HG02763 (cell line): ENCODE data around the gene PRR30.
A peak's percentile ranks its signal among the peaks of the same experiment; 100 is the strongest.

Experiments
- ATAC-seq: cut with Tn5 transposase; IDR thresholded peaks from one replicate; pipeline ENCODE4 v1.9.1; 2021; ENCODE audit warnings: mild to moderate bottlenecking, moderate library complexity; ENCODE audit not compliant: unreplicated experiment

PRR30 gene

DNA sequence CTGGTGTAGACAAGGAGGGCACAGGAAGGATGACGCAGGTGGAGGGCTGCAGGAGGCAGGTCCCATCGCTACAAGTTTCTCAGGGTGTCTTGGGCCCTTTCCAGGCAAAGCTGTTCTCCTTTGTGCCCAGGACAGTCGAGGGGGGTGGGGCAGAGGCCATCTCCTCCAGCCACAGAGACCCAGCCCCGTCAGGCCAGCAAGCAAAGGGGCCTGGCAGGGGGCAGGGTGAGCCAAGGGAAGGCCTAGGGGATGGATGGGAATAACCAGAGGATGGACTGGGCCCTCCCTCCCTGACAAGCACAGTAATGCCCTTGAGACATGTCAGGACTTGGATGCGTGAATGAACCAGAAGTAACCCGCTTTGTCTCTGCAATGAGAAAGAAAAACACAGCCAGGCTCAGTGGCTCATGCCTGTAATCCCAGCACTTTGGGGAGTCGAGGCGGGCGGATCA is 15.9 kb upstream of the PRR30 start:
- ATAC-seq = no peak

- no peak for ATAC-seq
Observed at GRCh38 chr2:27154488-27154887, 15.3 kb upstream of the PRR30 start.

DNA sequence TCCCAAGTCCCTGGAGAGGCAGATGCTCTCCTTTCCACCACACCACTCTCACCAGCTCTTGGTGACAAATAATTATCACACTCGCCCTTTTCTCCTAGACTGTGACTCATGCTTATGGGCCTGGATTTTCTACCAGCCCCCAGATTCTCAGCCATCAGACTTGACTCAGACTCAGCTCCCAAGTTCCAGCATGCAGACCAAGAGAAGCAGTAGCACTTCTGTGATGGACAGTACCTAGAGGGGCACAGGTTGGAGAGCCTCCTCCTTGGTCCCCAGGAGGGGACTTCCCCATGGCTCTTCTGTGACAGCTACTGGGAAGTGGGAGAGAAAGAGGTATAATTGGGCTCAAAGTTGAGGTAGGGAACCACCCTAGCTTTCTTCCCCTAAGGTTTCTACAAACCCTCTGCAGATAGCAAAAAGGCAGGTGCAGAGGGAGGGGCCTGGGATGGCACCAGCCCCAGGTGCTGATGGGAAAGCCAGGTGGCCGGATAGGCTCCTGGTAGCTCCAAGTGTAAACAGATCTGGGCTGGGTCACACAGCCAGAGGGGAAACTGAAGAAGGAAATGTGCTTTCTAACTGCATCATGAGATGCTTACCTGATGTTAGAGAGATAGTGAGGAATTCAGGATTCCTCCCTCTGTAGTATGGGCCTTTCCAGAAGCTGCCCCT is 13.7 kb upstream of the PRR30 start:
- no peak for ATAC-seq

DNA sequence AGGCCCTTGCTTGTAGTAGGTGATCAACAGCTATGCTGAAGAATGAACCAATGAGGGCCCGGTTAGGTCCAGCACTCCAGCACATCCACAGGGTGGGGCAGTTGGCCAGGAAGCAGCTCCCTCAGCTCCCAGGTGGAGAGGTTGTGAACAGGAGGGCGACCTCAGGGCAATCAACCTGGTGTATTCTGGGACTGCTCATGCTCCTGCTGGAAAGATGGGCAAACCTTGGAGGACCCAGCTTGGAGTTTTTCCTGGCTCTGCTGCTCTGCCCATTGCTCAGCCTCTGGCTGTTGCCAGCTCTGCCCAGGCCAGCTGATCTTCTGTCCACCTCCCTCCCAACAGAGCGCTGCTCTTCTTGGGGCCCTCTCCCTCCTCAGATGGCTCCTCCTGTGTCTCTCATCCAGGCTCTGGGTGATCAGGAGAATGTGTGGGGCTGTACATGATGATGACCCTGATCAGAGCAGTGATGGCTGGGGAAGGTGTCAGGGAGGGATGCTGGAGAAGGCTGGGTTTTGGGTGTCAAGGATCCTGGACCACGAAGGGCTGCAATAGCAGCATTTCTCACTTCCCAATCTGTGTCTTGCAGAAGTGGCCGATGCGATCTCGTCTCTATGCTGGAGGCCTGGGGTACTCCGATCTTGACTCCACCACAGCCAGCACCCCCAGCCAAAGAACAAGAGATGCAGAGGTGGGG is 13.0 kb upstream of the PRR30 start:
- no peak for ATAC-seq

DNA sequence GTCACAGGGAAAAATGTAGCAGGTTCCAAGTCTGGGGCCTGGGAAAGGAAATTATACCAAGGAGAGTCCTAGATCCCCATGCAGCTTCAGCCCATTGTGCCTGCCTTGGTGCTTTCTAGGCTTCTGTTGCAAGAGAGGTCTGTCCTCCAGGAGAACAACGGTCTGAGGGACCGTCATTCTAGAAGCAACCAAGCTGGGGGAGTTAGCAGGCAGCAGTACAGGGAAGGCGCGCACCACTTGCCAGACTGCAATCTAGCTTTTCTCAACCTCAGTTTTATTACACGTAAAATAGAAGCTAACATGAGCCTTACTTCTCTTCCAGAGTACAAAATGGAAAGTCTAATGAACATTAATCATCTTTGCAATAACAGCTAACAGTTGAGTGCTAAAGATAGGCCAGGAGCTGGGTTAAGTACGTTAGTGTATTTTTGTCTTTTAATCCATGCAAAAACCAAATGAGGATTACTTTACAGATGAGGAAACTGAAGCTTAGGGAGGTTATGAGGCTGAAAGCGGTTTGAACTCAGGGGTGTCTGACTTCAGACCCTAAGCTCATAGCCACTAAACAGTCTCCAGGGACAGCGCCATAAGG is 11.5 kb upstream of the PRR30 start:
- ATAC-seq = no peak

GRCh38 chr2:27149570-27150405 is 10.6 kb upstream of the PRR30 start:
- no peak for ATAC-seq

DNA sequence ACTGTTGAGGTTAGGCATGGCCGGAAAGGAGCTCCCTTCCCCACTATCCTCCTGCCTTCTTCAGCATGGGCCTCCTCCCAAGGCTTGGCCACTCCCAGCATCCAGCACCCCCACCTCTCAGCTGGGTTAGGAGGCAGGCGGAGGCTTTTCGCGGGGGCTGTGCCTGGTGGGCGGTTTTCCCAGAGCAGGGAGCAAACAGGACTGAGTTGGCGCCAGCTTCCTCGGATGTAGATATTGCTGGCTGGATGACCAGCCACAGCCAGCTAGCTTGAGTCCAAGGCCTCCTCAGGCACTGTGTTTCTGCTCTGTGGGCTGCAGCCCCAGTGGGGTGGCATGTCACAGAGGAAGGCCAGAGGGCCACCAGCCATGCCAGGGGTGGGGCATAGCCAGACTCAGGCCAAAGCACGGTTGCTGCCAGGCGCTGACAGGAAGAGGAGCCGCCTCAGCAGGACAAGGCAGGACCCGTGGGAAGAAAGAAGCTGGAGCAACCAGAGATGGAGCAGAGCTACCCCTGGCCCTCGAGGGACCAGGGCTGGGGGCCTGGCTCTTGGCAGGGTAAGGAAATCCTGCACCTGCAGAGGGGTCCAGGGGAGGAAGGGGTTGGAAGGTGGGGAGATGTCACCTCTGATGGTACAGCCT is 9.7 kb upstream of the PRR30 start, which contains the start of gene TCF23:
Gene TCF23 (plus strand): TSS at position 204 of the 639 bp plus-strand sequence. CDS start 130 bp downstream, at position 334.
- ATAC-seq = no peak

DNA sequence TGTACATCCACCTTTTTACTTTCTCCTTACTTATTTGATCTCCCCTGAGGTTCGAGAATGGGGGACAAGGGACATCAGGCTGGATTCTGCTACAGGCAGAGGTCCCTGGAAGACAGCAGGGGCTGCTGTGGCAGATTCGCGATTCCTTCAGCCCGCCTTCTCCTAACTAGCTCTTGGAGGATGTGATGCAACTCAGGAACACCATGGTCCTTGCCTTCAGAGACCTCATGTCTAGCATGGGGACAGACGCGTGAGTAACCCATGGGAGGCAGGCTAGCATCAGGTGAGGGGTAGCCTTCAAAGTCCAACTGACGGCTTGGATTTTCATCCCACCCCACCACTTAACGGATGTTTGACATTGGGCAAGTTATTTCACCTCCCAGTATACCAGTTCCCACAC is 8.7 kb upstream of the PRR30 start:
- ATAC-seq = no peak

GRCh38 chr2:27145682-27146081 is 6.5 kb upstream of the PRR30 start:
- ATAC-seq = no peak

- ATAC-seq = no peak
Observed at GRCh38 chr2:27143285-27143684, 4.1 kb upstream of the PRR30 start.

DNA sequence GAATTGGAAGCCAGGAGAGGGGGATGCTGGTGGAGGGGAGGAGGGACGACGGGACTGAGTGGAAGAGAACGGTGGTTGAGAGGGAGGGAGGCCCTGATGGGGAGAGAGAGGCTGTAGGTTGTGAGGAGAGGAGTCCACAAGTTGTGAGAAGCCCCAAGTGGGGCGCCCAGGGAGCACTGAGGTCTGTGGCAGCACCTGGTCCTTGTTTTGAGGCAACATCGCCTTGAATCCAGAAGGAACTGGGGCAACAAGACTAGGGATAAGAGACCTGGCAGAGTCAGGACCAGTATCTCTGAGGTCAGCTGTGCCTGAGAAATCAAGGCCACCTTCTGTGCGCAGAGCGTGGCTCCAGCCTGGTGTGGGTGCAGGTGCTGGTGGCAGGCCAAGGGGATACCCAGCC is 1.1 kb downstream of the PRR30 start:
- no peak for ATAC-seq

DNA sequence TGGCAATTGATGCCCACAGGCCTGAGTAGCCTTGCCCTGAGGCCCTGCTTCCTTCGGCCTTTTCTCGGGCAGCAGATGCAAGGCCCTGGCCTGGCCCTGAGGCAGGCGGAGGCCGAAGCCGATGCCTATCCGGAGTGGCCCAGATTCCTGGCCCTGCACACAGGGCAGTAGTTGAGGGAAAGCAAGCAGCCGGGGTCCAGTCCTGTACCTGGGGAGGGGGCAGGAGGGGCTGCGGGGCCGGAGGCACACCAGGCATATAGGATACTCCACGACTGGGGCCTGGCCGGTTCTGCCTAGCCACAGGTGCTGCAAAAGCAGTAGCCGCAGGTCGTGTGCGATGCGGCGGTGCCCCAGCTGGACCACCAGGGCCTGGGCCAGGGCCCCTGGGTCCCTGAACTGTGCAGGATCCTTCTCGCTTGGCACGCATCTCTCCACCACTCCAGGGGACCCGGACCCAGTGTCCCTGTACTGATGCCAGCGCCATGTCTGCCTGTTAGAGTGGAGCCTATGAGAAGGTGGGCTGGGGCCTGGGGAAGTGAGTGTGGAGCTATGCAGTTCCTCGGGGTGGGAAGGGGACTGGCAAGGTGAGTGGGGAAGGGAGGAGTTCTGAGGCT is 1.8 kb downstream of the PRR30 start:
- ATAC-seq = no peak

- ATAC-seq = no peak
Observed at GRCh38 chr2:27136751-27137150, 2.5 kb downstream of the PRR30 start.

DNA sequence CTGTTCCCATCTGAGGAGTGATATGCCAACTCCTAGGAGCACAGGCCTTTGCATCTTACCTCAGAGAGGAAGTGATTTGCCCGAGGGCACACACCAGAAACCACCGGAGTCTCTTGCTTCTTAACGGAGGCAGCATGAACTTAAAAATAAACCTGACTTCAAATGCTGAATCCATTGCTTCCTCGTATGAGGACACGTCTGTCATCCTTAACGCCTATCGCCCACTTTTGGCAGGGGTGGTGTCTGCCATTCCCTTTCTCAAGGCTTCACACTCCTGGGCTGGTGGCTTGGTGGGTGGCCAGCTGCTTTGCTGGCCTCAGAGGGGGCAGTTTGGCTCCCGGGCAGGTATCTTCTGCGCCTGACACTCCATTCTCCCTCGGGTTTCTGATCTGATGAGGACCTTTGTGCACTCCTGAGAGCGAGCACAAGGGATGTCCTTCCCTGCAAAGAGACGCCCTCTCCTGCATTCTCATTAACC is 3.7 kb downstream of the PRR30 start:
- no peak for ATAC-seq

- no peak for ATAC-seq
Observed at GRCh38 chr2:27134781-27135477, 4.3 kb downstream of the PRR30 start.

DNA sequence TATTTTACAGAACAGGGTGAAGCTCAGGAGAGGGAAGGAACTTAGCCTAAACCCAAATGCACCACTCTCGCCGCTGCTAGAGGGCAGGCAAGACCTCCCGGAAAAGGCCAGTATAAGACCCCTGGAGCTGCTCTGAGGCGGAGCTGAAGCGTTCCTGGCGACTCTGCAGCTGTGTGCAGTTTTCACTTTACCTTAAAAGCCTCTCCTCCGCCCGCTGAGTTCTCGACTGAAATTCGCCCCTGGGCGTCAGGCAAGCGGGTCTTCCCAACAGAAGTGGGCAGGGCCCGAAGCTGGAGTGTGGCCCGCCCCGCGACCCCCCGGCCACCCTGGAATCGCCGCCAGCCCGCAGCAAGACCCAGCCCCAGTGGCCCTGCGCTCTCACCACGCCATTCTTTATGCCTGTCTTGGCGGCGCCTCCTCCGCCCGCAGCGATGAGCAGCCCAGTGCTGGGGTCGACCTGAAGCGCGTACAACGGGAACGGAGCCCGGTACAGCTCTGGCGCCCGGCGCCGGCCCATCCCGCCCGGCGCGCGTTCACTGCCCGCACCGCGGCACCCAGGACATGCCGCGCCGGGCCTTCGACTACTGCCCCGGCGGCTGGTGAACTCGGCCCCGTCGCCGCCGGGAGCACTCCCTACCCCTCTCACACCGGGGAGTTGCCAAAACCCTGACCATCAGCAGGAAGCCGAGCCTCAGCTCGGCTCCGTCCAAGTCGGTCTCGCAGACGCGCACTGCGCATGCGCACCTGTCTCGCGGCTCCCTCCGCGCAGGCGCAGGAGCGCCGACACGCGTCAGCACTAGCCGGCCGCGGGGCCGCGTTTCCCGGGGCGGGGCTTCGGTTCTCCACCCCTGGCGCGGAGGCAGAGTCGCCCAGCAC is 5.1 kb downstream of the PRR30 start, which contains the start of gene PREB:
Gene PREB (minus strand): TSS at position 732 of the 876 bp plus-strand sequence. CDS start 215 bp downstream, at position 517.
- ATAC-seq = peak; percentile 83

GRCh38 chr2:27133195-27133875 is 5.9 kb downstream of the PRR30 start:
- no peak for ATAC-seq

GRCh38 chr2:27131429-27131828 is 7.8 kb downstream of the PRR30 start:
- ATAC-seq = no peak
